CD4-positive, alpha-beta T cell treated with Interleukin-17A for 1 hour (primary cell): Measurements from ENCODE around the gene E2F3.

Experiments
- DNase-seq: peaks from one replicate; pipeline ENCODE4 v3.0.0-alpha.2; 2020

The E2F3 gene

DNA sequence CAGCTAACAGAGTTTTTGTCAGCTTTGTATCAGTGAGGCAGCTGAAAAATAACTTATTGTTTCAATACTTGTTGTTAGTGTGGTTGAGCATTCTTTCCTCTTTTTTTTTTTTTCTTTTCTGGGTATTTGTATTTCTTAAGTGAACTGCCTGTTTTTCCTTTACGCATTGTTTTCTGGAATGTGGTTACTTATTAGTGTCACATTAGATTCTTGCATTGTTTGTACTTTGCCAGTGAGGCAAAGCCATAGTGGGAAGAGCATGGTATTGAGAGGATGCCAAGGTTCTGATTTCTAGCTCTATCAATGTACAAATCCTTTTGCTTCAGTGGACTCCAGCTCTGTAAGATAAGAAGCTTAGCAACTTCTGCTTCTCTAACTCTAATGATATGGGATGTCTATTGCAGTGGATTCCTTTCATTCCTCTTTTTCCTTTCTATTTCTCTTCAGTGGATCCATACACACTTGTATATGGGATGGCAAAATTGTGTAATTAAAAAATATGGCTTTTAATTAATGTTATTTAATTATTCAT is 136.5 kb downstream of the E2F3 start:
- DNase-seq = no peak

DNA sequence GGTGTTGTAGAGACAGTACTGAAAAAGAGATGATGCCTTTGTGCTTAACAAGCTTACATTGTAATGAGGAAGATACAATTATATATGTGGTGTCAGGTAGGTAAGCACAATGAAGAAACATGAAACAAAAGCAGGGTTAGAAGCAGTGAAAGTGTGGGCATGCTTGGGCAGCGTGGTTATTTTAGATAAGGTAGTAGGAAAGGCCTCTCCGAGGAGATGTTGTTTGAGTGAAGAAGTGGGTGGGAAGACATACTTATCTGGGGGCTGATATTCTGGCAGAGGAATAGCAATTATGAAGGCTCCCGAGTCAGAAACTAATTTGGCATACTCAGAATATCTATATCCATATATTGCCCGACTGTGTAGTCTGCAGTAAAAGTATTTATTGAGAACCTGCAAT is 137.2 kb downstream of the E2F3 start:
- DNase-seq = no peak

DNA sequence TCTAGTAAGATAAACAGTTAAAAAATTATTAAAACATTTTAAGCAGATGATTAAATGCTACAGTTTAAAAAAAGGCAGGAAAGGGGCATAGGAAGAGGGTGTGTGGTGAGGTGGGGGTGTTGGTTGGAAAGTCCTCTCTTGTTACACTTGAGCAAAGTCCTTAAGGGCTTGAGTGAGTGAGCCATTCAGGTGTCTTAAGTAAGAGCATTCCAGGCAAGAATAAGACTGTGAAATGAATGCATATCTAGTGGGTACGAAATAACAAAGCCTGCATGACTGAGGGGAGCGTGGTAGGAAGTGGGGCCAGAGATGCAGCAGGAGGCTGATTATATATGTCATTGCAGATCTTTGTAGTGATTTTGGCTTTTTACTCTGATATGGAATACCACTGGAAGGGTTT is 137.7 kb downstream of the E2F3 start:
- DNase-seq = no peak

DNA sequence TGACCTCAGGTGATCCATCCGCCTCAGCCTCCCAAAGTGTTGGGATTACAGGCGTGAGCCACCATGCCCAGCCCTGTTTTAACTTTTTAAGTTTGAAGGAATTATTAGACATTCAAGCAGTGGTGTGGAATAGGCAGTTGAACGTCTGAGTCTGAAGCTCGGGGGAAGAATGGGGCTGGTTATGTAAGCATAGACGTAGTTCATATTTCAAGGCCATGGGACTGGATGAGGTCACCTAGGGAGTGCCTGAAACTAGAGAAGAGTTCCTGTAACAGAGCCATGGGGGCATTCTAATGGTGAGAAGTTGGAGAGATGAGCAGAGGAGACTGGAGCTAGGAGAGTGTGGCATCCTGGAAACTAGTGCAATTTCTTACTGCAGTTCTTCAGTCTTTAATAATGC is 139.0 kb downstream of the E2F3 start:
- no peak for DNase-seq

DNA sequence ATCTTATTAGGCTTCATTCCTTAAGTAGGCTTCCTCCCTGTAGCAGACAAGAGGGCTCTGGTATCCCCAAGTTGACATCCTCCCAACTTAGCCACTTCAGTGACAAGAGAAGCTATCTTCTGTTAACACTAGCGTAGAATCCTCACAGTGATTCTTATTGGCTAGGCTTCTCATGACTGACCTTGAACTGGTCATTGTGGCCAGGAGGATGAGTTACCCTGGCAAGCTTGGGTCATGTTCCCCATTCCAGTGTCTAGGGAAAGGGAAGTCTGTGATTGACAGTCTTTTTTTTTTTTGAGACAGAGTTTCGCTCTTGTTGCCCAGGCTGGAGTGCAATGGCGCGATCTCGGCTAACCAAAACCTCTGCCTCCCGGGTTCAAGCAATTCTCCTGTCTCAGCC is 139.7 kb downstream of the E2F3 start:
- DNase-seq = no peak

DNA sequence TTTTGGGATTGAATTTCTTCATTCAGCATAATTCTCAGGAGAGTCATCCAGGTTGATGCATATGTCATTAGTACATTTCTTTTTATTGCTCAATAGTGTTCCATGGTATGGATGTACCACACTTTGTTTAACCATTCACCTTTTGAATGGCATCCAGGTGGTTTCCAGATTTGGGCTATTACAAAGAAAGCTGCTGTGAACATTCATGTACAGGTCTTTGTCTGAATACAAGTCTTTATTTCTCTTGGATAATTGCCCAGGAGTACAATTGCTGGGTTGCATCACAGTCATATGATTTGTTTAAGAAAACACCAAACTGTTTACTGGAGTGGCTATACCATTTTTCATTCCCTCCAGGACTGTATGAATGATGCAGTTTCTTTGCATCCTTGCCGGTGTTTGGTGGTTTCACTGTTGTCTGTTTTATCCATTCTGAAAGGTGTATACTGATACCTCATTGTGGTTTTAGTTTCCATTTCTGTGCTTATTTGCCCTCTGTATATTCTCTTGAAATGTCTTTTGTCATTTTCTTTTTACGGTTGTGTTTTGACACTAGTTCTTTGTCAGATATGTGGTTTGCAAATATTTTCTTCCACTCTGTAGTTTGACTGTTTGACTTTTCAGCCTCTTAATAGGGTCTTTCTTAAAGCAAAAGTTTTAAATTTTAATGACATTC is 141.4 kb downstream of the E2F3 start:
- DNase-seq = no peak
